ENCODE measurements around the gene MORN1. TPM values are rescaled to one million over a fixed set of nuclear protein-coding genes. Genes with fewer than 3 reads are reported as not detected.

MORN1 gene
- total RNA-seq, 1 donor from 2014 or later = 12.7 TPM

DNA sequence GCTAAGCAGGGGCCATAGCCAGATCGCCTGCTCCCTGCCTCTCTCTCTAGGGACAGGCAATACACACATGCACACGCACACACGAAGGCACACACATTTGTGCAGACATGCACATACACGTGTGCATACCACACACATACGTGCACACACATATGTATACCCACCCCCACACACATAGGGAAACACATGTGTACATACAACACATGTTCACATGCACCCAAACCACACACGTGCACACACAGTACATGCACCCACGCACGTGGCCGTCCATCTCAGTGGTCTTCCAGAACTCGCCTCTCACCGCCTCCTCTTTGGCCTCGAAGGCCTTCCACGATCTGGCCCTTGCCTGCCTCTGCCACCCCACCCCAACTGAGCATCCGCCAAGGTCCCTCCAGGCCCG is 46.3 kb upstream of the MORN1 start:
- H3K4me1 Mint-ChIP-seq (ENCODE audit: unreplicated experiment) = peaks cover 9% of the 10 kb centered on the region
- H3K36me3 Mint-ChIP-seq (ENCODE audit: unreplicated experiment) = no peaks in the 10 kb centered on the region
- H3K27me3 Mint-ChIP-seq (ENCODE audit: unreplicated experiment) = peaks cover 6% of the 10 kb centered on the region
- no peak overlapping the region for H3K27ac Mint-ChIP-seq (ENCODE audit: unreplicated experiment)
- H3K4me3 Mint-ChIP-seq (ENCODE audit: unreplicated experiment) = no peak overlapping the region
- no peak for DNase-seq (ENCODE audit: extremely low spot score, unreplicated experiment)
- TF ChIP-seq, protein P1, sequence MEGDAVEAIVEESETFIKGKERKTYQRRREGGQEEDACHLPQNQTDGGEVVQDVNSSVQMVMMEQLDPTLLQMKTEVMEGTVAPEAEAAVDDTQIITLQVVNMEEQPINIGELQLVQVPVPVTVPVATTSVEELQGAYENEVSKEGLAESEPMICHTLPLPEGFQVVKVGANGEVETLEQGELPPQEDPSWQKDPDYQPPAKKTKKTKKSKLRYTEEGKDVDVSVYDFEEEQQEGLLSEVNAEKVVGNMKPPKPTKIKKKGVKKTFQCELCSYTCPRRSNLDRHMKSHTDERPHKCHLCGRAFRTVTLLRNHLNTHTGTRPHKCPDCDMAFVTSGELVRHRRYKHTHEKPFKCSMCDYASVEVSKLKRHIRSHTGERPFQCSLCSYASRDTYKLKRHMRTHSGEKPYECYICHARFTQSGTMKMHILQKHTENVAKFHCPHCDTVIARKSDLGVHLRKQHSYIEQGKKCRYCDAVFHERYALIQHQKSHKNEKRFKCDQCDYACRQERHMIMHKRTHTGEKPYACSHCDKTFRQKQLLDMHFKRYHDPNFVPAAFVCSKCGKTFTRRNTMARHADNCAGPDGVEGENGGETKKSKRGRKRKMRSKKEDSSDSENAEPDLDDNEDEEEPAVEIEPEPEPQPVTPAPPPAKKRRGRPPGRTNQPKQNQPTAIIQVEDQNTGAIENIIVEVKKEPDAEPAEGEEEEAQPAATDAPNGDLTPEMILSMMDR (IDR thresholded peaks at IDR 0.05) = no peak
- H3K9me3 Mint-ChIP-seq (ENCODE audit: unreplicated experiment) = no peaks in the 10 kb centered on the region

DNA sequence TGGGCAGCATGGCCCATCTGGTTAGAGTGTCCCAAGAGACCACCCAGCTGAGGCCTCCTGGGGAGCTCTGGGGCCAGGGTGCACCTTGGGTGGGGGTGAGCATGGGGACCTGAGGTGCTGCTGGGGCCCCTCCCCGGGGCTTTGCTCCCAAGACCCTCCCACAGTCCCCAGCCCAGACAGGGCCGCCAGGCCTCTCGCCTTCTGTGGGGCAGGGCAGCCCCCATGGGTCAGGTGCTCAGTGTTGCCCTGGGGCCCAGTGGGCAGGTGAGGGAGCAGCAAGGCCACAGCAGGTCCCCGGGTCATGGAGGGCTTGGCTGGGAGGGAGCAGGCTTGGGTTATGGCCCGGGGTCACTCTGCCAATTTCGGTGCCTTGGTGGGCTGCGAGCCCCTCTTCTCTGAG is 45.5 kb upstream of the MORN1 start:
- peaks cover 6% of the 10 kb centered on the region for H3K27me3 Mint-ChIP-seq (ENCODE audit: unreplicated experiment)
- H3K9me3 Mint-ChIP-seq (ENCODE audit: unreplicated experiment) = no peaks in the 10 kb centered on the region
- H3K4me1 Mint-ChIP-seq (ENCODE audit: unreplicated experiment) = peaks cover 5% of the 10 kb centered on the region
- no peak overlapping the region for H3K4me3 Mint-ChIP-seq (ENCODE audit: unreplicated experiment)
- H3K36me3 Mint-ChIP-seq (ENCODE audit: unreplicated experiment) = no peaks in the 10 kb centered on the region
- TF ChIP-seq, protein P1 (IDR thresholded peaks at IDR 0.05) = no peak
- H3K27ac Mint-ChIP-seq (ENCODE audit: unreplicated experiment) = no peak overlapping the region
- DNase-seq (ENCODE audit: extremely low spot score, unreplicated experiment) = no peak

DNA sequence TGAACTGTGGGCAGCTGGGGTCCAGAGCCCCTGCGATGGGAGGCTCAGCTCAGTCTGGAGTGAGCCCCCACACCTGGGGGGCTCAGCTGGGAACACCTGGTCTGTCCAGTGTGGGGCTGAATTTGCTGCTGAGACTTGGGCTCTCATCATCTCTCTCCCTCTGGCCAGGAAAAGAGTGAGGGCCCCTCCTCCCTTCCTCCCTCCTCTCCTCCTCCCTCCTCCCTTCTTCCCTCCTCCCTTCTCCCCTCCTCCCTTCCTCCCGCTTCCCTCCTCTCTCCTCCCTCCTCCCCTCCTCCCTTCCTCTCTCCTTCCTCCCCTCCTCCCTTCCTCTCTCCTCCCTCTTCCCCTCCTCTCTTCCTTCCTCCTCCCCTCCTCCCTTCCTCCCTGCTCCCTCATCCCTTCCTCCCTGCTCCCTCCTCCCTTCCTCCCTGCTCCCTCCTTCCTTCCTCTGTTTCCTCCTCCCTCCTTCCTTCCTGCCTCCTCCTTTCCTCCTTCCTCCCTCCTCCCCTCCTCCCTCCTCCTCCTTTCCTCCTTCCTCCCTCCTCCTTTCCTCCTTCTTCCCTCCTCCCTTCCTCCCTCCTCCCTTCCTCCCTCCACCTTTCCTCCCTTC is 44.5 kb upstream of the MORN1 start:
- no peak overlapping the region for H3K4me3 Mint-ChIP-seq (ENCODE audit: unreplicated experiment)
- H3K4me1 Mint-ChIP-seq (ENCODE audit: unreplicated experiment) = no peaks in the 10 kb centered on the region
- no peaks in the 10 kb centered on the region for H3K36me3 Mint-ChIP-seq (ENCODE audit: unreplicated experiment)
- TF ChIP-seq, protein P1 (IDR thresholded peaks at IDR 0.05) = no peak
- H3K27ac Mint-ChIP-seq (ENCODE audit: unreplicated experiment) = no peak overlapping the region
- no peaks in the 10 kb centered on the region for H3K9me3 Mint-ChIP-seq (ENCODE audit: unreplicated experiment)
- H3K27me3 Mint-ChIP-seq (ENCODE audit: unreplicated experiment) = peaks cover 6% of the 10 kb centered on the region
- DNase-seq (ENCODE audit: extremely low spot score, unreplicated experiment) = no peak

DNA sequence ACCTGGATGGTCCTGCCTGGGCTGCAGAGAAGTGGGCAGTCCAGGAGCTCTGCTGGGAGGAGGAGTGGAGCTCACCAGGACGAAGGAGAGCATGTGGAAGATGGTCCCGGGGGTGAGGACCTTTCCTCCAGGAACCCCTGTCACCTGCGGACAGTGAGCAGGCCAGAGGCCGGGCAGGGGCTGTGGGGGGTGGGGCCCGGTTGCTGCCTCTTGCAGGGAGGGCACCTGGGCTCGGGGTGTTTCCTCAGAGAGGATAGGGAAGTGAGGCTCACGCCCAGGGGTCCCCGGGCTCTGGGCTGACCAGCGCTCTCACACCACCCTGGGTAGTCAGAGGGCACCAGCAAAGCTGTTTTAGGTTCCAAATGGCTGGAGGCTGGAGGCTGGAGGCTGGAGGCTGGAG is 43.7 kb upstream of the MORN1 start:
- Mint-ChIP-seq H3K27ac (ENCODE audit: unreplicated experiment) (no peak overlapping the region), H3K4me1 (ENCODE audit: unreplicated experiment) (no peaks in the 10 kb centered on the region), H3K36me3 (ENCODE audit: unreplicated experiment) (no peaks in the 10 kb centered on the region), H3K27me3 (ENCODE audit: unreplicated experiment) (peaks cover 6% of the 10 kb centered on the region), H3K4me3 (ENCODE audit: unreplicated experiment) (no peak overlapping the region), H3K9me3 (ENCODE audit: unreplicated experiment) (no peaks in the 10 kb centered on the region)
- TF ChIP-seq, protein P1 (IDR thresholded peaks at IDR 0.05) = no peak
- DNase-seq (ENCODE audit: extremely low spot score, unreplicated experiment) = no peak

DNA sequence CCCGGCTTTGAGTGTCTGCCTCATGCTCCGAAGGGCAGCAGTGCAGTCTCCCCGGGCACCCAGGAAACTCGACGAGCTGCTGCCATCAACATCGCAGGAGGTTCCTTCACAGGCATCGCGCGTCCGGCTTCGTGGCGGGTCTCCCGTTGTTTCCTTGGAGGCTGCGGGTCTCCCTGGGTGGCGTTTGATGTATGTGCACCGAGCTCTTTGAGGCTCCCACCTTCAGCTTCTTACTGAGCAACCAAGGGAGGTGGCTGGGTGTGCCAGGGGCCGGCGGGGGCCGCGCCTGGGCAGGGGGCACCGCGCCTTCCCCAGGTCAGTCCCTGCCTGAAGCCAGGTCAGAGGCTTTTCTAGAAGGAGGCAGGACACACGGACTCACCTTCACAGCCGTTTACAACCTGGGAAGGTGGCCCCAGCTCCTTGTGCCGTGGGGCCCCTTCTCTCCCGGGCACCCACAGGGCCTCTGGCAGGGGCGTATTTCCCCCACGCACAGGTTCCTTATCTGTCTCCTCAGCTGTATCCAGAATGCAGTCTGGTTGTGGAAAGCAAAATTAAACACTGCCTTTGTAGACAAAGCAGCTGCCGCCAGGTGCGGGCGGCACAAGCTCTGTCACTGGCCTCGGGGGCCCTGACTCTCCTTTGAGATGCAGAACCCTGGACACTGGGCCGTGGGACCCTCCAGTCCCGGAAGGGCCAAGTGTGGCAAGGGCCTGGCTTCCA is 42.7 kb upstream of the MORN1 start:
- Mint-ChIP-seq H3K9me3 (ENCODE audit: unreplicated experiment) (no peaks in the 10 kb centered on the region), H3K27ac (ENCODE audit: unreplicated experiment) (no peak overlapping the region), H3K4me3 (ENCODE audit: unreplicated experiment) (no peak overlapping the region), H3K36me3 (ENCODE audit: unreplicated experiment) (no peaks in the 10 kb centered on the region), H3K27me3 (ENCODE audit: unreplicated experiment) (peaks cover 6% of the 10 kb centered on the region), H3K4me1 (ENCODE audit: unreplicated experiment) (no peaks in the 10 kb centered on the region)
- no peak for DNase-seq (ENCODE audit: extremely low spot score, unreplicated experiment)
- TF ChIP-seq, protein P1 (IDR thresholded peaks at IDR 0.05) = no peak
